GM12892 (cell line): ENCODE data around the gene TRIM33.
"Not testable (repeated sequence)": the region's sequence is repeated elsewhere in the genome, so short reads cannot be mapped to it uniquely, and the experiment has no call there.

Source experiments
- DNase-seq: peaks from one replicate; pipeline ENCODE4 v3.0.0; 2011; ENCODE audit not compliant: insufficient read length
- FAIRE-seq: peaks from 2 replicates; lab custom pipeline; 2011; peaks lifted over from hg19 to GRCh38; lab: Jason Lieb, UNC
- POLR2A ChIP-seq: IDR thresholded peaks from 2 replicates; pipeline ENCODE4 v1.6.1; 2011; ENCODE audit warnings: low read depth, low read length, control low read depth
- POLR2AphosphoS5 ChIP-seq: IDR thresholded peaks from 2 replicates; pipeline ENCODE4 v1.6.1; 2011; ENCODE audit warnings: low read depth, low read length, control low read depth
- TAF1 ChIP-seq: IDR thresholded peaks from 2 replicates; pipeline ENCODE4 v1.6.1; 2011; ENCODE audit warnings: low read depth, mild to moderate bottlenecking, control low read depth, low read length, borderline replicate concordance

TRIM33 gene

DNA sequence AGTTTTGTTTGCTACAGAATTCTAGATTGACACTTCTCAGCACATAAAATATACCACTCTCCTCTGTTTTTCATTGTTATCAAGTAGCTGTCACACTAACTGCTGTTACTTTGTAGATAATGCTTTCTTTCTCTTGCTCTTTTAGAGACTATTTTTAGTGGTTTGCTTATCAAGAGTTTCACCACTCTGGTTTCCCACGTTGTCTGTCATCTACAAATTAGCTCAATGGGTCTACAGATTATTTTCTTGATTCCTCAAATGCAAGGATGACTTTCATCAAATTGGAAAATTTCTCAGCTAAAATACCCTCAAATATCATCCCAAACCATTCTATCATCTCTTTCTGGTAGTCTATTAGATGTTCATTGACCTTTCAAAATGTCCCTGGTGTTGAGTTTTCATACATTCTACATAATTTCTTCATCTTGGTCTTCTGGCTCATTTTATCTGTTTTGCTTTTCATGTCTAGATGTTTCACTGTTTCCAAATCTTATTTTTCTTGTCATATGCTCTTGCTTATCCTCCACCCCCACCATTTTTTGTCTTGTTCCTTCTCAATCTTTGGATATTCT is 122.5 kb downstream of the TRIM33 start:
- DNase-seq = no peak
- TF ChIP-seq TAF1 (no peak), POLR2AphosphoS5 (no peak), POLR2A (no peak)
- no peak for FAIRE-seq

DNA sequence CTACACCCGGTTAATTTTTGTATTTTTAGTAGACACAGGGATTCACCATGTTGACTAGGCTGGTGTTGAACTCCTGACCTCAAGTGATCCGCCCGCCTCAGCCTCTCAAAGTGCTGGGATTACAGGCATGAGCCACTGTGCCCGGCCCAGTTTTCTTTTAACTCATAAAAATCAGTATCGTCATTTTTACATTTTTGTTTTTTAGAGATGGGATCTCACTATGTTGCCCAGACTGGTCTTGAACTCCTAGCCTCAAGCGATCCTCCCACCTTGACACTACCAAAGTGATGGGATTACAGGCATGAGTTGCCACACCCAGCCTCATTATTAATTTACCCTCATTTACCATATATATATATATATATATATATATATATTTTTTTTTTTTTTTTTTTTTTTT is 123.4 kb downstream of the TRIM33 start:
- DNase-seq, FAIRE-seq: not testable (repeated sequence)

DNA sequence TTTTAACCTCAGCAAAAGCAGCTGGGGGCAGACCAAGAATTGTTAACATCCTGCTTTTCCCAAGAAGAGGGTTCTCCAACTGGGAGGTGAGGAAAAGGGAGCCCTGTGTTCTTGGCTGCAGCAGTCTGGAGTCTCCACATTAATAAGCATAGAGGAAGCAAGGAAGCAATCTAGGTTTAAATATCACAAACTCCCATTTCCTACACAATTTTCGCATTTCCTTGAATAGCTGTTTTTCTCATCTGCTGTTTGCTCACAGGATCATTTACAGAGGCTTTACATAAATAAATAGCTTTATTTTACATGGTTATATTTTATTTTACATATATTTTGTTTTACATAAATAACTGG is 124.0 kb downstream of the TRIM33 start:
- FAIRE-seq (no peak), DNase-seq (no peak)
- TF ChIP-seq POLR2A (no peak), POLR2AphosphoS5 (no peak), TAF1 (no peak)

DNA sequence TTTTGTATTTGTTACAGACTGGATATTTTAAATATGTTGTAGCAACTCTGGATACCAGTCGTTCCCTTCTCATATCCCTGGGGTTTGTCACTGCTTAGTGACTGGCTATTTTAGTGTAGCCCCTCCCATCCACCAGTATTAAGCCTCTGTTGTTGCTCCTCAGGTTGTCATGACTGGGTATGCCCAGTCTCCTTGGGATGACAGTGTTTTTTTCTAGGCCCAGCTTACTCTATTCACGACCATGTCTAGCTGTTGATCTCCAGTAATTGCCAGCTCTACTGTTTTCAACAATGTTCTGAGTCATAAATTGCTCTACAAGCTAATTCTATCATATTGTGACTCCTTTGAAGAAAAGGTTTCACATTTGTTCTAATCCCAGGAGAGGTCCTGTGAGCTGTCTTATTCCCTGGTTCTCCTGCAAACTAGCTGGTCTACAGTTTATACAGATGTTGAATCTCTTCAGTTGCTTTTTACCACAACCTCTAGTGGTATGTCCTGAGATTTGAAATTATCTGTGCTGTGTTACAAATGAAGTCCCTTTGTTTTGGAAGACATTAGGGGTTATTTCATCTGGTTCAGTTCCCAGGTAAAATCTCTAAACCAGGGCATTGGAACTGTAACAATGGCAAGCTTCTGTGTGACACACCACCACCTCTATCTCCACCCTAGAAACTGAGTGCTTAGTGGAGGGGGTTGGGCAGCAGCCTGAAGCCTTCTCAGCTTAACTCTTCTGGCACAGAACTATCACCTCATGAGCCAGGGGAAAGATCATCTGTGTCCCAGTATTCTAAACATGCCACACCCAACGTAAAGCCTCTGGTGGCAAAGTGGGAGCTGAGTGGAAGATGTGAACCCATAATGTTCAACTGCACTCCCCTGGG is 124.6 kb downstream of the TRIM33 start:
- FAIRE-seq (no peak), DNase-seq (no peak)
- TF ChIP-seq POLR2AphosphoS5 (no peak), TAF1 (no peak), POLR2A (no peak)

GRCh38 chr1:114384922-114385321 is 126.1 kb downstream of the TRIM33 start:
- DNase-seq (no peak), FAIRE-seq (no peak)
- TF ChIP-seq POLR2AphosphoS5 (no peak), TAF1 (no peak), POLR2A (no peak)

DNA sequence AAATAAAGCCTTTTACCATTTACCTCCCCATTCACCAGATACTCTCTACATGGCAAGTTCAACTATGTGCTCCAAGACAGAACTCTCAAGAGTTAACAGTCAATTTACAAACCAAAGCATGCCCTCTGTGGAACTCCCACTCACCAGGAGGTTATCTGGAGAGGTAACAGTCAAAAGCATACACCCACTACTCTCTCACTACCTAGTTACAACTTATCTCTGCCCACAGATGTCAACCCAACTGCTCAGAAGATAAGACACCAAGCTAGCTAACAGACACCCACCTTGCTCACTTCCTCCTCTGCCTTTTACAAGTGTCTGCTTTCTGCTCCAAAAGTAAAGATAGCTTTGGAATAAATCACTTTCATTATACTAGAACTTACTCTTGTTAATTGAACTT is 131.0 kb downstream of the TRIM33 start:
- FAIRE-seq (no peak), DNase-seq (no peak)
- no peak for TF ChIP-seq POLR2A
- no peak for TF ChIP-seq POLR2AphosphoS5
- no peak for TF ChIP-seq TAF1

GRCh38 chr1:114379358-114379757 is 131.6 kb downstream of the TRIM33 start:
- FAIRE-seq = no peak
- TF ChIP-seq POLR2A (no peak), POLR2AphosphoS5 (no peak), TAF1 (no peak)
- DNase-seq = no peak

- DNase-seq (no peak), FAIRE-seq (no peak)
- TF ChIP-seq TAF1 (no peak), POLR2AphosphoS5 (no peak), POLR2A (no peak)
These were observed 133.6 kb downstream of the TRIM33 start for GRCh38 chr1:114377356-114377755.

- TF ChIP-seq POLR2A (no peak), POLR2AphosphoS5 (no peak), TAF1 (no peak)
- DNase-seq (no peak), FAIRE-seq (no peak)
These were observed 141.1 kb downstream of the TRIM33 start for GRCh38 chr1:114369930-114370329.

GRCh38 chr1:114369266-114369919 is 141.6 kb downstream of the TRIM33 start:
- DNase-seq, FAIRE-seq: not testable (repeated sequence)

- FAIRE-seq (no peak), DNase-seq (no peak)
- TF ChIP-seq POLR2AphosphoS5 (no peak), POLR2A (no peak), TAF1 (no peak)
These were observed 142.3 kb downstream of the TRIM33 start for GRCh38 chr1:114368560-114369255.
